Gastrocnemius medialis (tissue), 4 donors: ENCODE data around the gene CPLX1. TPM values are rescaled to one million over a fixed set of nuclear protein-coding genes. Genes with fewer than 3 reads are reported as not detected.

Experiments used
- ATAC-seq, 2 donors: fragments of 150-250 bp; one replicate each; pipeline ENCODE4 v1.9.1; 2016
- DNase-seq, 2 donors: peaks; one replicate each; pipeline ENCODE4 v3.0.0-alpha.2; 2019
- H3K27ac ChIP-seq, 4 donors: fragments of 200-600 bp; sonication (generic); 1 replicate in 1 of 4; 2 replicates in 3 of 4; pipeline ENCODE4 v1.5.1; 2016 to 2018; ENCODE audit warnings: mild to moderate bottlenecking in 2 of 4, moderate library complexity in 1 of 4
- H3K27me3 ChIP-seq, 3 donors: fragments of 200-600 bp; sonication (generic) in 2 of 3; 1 replicate in 1 of 3; 2 replicates in 2 of 3; pipeline versions ENCODE4 v1.5.1 to v1.6.0; 2016 to 2019; ENCODE audit warnings: mild to moderate bottlenecking in 1 of 3, moderate library complexity in 1 of 3
- H3K36me3 ChIP-seq, 2 donors: fragments of 200-600 bp; sonication (generic) in 1 of 2; one replicate each; pipeline ENCODE4 v1.5.1; 2017 to 2018
- H3K4me1 ChIP-seq, 2 donors: fragments of 200-600 bp; sonication (generic) in 1 of 2; one replicate each; pipeline ENCODE4 v1.5.1; 2016 to 2017; ENCODE audit warnings: mild to moderate bottlenecking in 2 of 2
- H3K4me3 ChIP-seq, 4 donors: fragments of 200-600 bp; sonication (generic) in 3 of 4; 1 replicate in 1 of 4; 2 replicates in 3 of 4; pipeline ENCODE4 v1.5.1; 2016 to 2019; ENCODE audit warnings: mild to moderate bottlenecking in 2 of 4
- H3K9me3 ChIP-seq, 3 donors: fragments of 200-600 bp; sonication (generic) in 2 of 3; 1 replicate in 1 of 3; 2 replicates in 2 of 3; pipeline ENCODE4 v1.5.1; 2016 to 2019
- CTCF ChIP-seq, 5 experiments: fragments of 450-650 bp in 3 of 5; fragments of 200-600 bp in 2 of 5; sonication (generic) in 2 of 5; IDR thresholded peaks in 4 of 5; conservative IDR thresholded peaks in 1 of 5; 1 replicate in 4 of 5; 2 replicates in 1 of 5; pipeline ENCODE4 v1.5.1; 2016 to 2019; ENCODE audit warnings: antibody characterized with exemption in 5 of 5, mild to moderate bottlenecking in 3 of 5, moderate library complexity in 3 of 5
- POLR2A ChIP-seq, 2 donors: fragments of 450-650 bp; IDR thresholded peaks; one replicate each; pipeline ENCODE4 v1.6.1; 2017; ENCODE audit warnings: antibody characterized with exemption in 2 of 2, mild to moderate bottlenecking in 2 of 2, moderate library complexity in 2 of 2
- in situ Hi-C, 4 donors: fragments of 200-750 bp; cut with MboI; loops; one replicate each; pipeline versions ENCODE4 v1.15.0 to v1.8.0; 2017; ENCODE audit warnings: low sequenced_read_pairs in 4 of 4
- intact Hi-C: fragments of 100-400 bp; cut with DNase I; formaldehyde crosslinking; loops from one replicate; pipeline ENCODE4 v1.15.1; 2023; ENCODE audit warnings: low total_unique reads
- total RNA-seq, 4 donors: library from RNA; depleted of rRNA; stranded (reverse); fragments of >200 nt; gene quantifications; one replicate each; pipeline versions ENCODE4 v1.1.0 to v1.2.3, GENCODE V29; 2016

Gene CPLX1
- total RNA-seq, 4 donors from 2014 or later = 0.91 to 1.0 TPM; not detected in 2

- intact Hi-C loops (no loop called here), in situ Hi-C loops (no loop called here)
- Histone ChIP-seq H3K27ac (no peak overlapping the region), H3K4me1 (no peaks in the 10 kb centered on the region), H3K36me3 (peaks cover 0 to 30% of the 10 kb centered on the region in 2 donors), H3K4me3 (no peak overlapping the region), H3K9me3 (no peaks in the 10 kb centered on the region), H3K27me3 (no peaks in the 10 kb centered on the region)
- no peak for ATAC-seq
- DNase-seq = no peak
- no peak for TF ChIP-seq POLR2A (IDR thresholded peaks at IDR 0.05)
- no peak for TF ChIP-seq CTCF (IDR thresholded peaks at IDR 0.05 in 4 of 5, conservative IDR thresholded peaks at IDR 0.05 in 1 of 5)
Observed at GRCh38 chr4:848803-849477, 23.0 kb upstream of the CPLX1 start.

GRCh38 chr4:848307-848691 is 22.4 kb upstream of the CPLX1 start:
- Histone ChIP-seq H3K27ac (no peak overlapping the region), H3K4me1 (no peaks in the 10 kb centered on the region), H3K9me3 (no peaks in the 10 kb centered on the region), H3K27me3 (no peaks in the 10 kb centered on the region), H3K4me3 (no peak overlapping the region), H3K36me3 (peaks cover 0 to 30% of the 10 kb centered on the region in 2 donors)
- DNase-seq (no peak), ATAC-seq (no peak)
- intact Hi-C loops (no loop called here), in situ Hi-C loops (no loop called here)
- TF ChIP-seq CTCF (IDR thresholded peaks at IDR 0.05 in 4 of 5, conservative IDR thresholded peaks at IDR 0.05 in 1 of 5) (no peak), POLR2A (IDR thresholded peaks at IDR 0.05) (no peak)

GRCh38 chr4:845836-846251 is 19.9 kb upstream of the CPLX1 start:
- H3K27me3 ChIP-seq = no peaks in the 10 kb centered on the region
- in situ Hi-C loops = no loop called here
- no peak overlapping the region for H3K4me3 ChIP-seq
- H3K9me3 ChIP-seq = no peaks in the 10 kb centered on the region
- intact Hi-C loops = no loop called here
- H3K27ac ChIP-seq = no peak overlapping the region
- H3K4me1 ChIP-seq = no peaks in the 10 kb centered on the region
- DNase-seq = no peak
- TF ChIP-seq POLR2A (IDR thresholded peaks at IDR 0.05) = no peak
- TF ChIP-seq CTCF (IDR thresholded peaks at IDR 0.05 in 4 of 5, conservative IDR thresholded peaks at IDR 0.05 in 1 of 5) = no peak
- peaks cover 0 to 20% of the 10 kb centered on the region in 2 donors for H3K36me3 ChIP-seq
- no peak for ATAC-seq

- intact Hi-C loops = no loop called here
- ATAC-seq = no peak
- in situ Hi-C loops = no loop called here
- Histone ChIP-seq H3K4me1 (no peaks in the 10 kb centered on the region), H3K36me3 (peaks cover 0 to 14% of the 10 kb centered on the region in 2 donors), H3K4me3 (no peak overlapping the region), H3K27ac (no peak overlapping the region), H3K27me3 (no peaks in the 10 kb centered on the region), H3K9me3 (no peaks in the 10 kb centered on the region)
- TF ChIP-seq CTCF (IDR thresholded peaks at IDR 0.05 in 4 of 5, conservative IDR thresholded peaks at IDR 0.05 in 1 of 5) = no peak
- no peak for TF ChIP-seq POLR2A (IDR thresholded peaks at IDR 0.05)
- DNase-seq = no peak
Observed at GRCh38 chr4:845233-845835, 19.4 kb upstream of the CPLX1 start.
